Dermis lymphatic vessel endothelial cell (primary cell): ENCODE results near the gene CNTNAP2. TPM values are rescaled to one million over a fixed set of nuclear protein-coding genes. Genes with fewer than 3 reads are reported as not detected.

Experiments
- total RNA-seq: library from RNA; depleted of rRNA; stranded (reverse); fragments of >200 nt; gene quantifications from 2 replicates; pipeline ENCODE4 v1.2.1, GENCODE V29; 2014

Gene CNTNAP2
- 0.09 TPM in 1 of 2 replicates, not detected in the other for total RNA-seq

DNA sequence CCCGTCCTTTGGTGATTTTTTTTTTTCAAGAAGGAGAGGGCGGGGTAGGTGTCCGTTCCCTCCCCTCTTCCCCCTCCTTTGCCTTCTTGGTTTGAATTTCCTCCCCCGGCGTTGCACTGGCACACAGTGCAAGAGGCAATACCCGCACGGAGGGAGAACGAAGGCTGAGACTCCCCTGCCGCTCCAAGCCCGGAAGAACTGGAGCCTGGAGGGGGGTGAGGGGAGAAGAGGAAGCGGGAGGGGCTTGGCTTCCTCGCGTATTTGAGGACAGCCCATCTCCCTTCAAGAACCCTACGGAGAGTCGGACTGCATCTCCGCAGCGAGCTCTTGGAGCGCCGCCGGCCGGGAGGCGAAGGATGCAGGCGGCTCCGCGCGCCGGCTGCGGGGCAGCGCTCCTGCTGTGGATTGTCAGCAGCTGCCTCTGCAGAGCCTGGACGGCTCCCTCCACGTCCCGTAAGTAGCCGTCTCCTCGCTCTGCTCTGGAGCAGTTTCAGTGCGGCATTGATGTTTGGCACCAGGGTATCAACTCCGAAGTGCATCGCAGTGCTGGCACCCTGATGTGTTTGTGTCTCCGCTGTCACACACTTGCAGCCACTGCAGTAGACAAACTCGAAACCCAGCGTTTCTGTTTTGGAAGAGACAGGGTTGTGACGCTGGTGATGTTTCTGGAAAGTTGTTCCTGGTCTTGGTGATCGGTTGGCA, at the start of gene CNTNAP2:
Gene CNTNAP2 (plus strand): TSS at position 281 of the 702 bp plus-strand sequence. CDS start 76 bp downstream, at position 357.

